Measurements from ENCODE around the gene DMRT2.

DMRT2 gene

GRCh38 chr9:1047591-1048230 is 2.4 kb upstream of the DMRT2 start:
- DNase-seq = peak; percentile 35 to 36

- DNase-seq = peak in 1 of 2 experiments; percentile 23
These were observed 1.9 kb upstream of the DMRT2 start for GRCh38 chr9:1048231-1048619.

- peak in 1 of 2 experiments; percentile 29 for DNase-seq
These were observed 1.3 kb upstream of the DMRT2 start for GRCh38 chr9:1048811-1049210.

- DNase-seq = peak in 1 of 2 experiments; percentile 26
These were observed 516 bp upstream of the DMRT2 start for GRCh38 chr9:1049641-1050040.

- DNase-seq = no peak
These were observed 1.0 kb downstream of the DMRT2 start for GRCh38 chr9:1051210-1051583.

- peak; percentile 48 to 64 for DNase-seq
These were observed 1.6 kb downstream of the DMRT2 start for GRCh38 chr9:1051584-1052275.

- no peak for DNase-seq
These were observed 2.5 kb downstream of the DMRT2 start for GRCh38 chr9:1052365-1053281.

- no peak for DNase-seq
These were observed 3.1 kb downstream of the DMRT2 start for GRCh38 chr9:1053282-1053621.

- no peak for DNase-seq
These were observed 3.8 kb downstream of the DMRT2 start for GRCh38 chr9:1053986-1054425.

GRCh38 chr9:1055166-1055565 is 5.0 kb downstream of the DMRT2 start:
- no peak for DNase-seq

GRCh38 chr9:1057910-1058309 is 7.8 kb downstream of the DMRT2 start:
- no peak for DNase-seq

GRCh38 chr9:1058826-1059487 is 8.8 kb downstream of the DMRT2 start:
- DNase-seq = no peak

- DNase-seq = no peak
These were observed 15.0 kb downstream of the DMRT2 start for GRCh38 chr9:1065130-1065529.

GRCh38 chr9:1070692-1071091 is 20.5 kb downstream of the DMRT2 start:
- no peak for DNase-seq

GRCh38 chr9:1071730-1072129 is 21.6 kb downstream of the DMRT2 start:
- DNase-seq = no peak

- no peak for DNase-seq
These were observed 23.3 kb downstream of the DMRT2 start for GRCh38 chr9:1073497-1073896.

GRCh38 chr9:1077616-1078015 is 27.5 kb downstream of the DMRT2 start:
- no peak for DNase-seq

- DNase-seq = no peak
These were observed 33.3 kb downstream of the DMRT2 start for GRCh38 chr9:1083325-1083913.

GRCh38 chr9:1085086-1085485 is 34.9 kb downstream of the DMRT2 start:
- no peak for DNase-seq

- no peak for DNase-seq
These were observed 36.4 kb downstream of the DMRT2 start for GRCh38 chr9:1086517-1086916.

- DNase-seq = no peak
These were observed 37.1 kb downstream of the DMRT2 start for GRCh38 chr9:1087120-1087881.

- no peak for DNase-seq
These were observed 44.6 kb downstream of the DMRT2 start for GRCh38 chr9:1094749-1095148.

Data from activated T-cell treated with anti-CD3 and anti-CD28 coated beads, Interleukin-2, amount 50 U/mL, for 48 hours (primary cell).